ENCODE data around the gene HIF1A. TPM values are rescaled to one million over a fixed set of nuclear protein-coding genes. Genes with fewer than 3 reads are reported as not detected.

The HIF1A gene
- total and polyA plus RNA-seq, 11 donors: 12.8 to 157 (median 72.8) TPM

DNA sequence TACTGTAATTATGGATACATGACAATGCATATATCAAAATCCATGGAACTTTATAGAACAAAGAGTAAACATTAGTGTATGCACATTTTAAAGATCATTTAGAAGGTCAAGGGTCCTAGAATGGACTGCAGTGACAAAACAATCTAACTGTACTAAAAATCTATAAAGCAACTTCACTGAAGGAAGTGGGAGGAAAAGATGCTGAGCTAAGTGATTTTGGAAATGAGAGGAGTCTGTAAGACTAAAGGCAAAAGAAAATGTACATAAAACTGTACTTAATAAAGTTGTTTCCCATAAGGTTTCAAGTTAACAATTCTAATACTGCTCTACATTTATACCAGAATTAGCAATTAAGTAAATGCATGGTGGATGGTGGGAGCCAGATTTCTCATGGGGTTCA lies 46.9 kb upstream of the HIF1A start:
- H3K27ac ChIP-seq: no peak overlapping the region
- H3K4me3 ChIP-seq: no peak overlapping the region
- ATAC-seq (no peak), DNase-seq (no peak)
- no peaks in the 10 kb centered on the region for H3K36me3 ChIP-seq
- no peaks in the 10 kb centered on the region for H3K9me3 ChIP-seq
- TF ChIP-seq POLR2A (IDR thresholded peaks at IDR 0.05): no peak
- TF ChIP-seq, protein P1, sequence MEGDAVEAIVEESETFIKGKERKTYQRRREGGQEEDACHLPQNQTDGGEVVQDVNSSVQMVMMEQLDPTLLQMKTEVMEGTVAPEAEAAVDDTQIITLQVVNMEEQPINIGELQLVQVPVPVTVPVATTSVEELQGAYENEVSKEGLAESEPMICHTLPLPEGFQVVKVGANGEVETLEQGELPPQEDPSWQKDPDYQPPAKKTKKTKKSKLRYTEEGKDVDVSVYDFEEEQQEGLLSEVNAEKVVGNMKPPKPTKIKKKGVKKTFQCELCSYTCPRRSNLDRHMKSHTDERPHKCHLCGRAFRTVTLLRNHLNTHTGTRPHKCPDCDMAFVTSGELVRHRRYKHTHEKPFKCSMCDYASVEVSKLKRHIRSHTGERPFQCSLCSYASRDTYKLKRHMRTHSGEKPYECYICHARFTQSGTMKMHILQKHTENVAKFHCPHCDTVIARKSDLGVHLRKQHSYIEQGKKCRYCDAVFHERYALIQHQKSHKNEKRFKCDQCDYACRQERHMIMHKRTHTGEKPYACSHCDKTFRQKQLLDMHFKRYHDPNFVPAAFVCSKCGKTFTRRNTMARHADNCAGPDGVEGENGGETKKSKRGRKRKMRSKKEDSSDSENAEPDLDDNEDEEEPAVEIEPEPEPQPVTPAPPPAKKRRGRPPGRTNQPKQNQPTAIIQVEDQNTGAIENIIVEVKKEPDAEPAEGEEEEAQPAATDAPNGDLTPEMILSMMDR (IDR thresholded peaks at IDR 0.05): no peak
- intact Hi-C loops (cut with DNase I): no loop called here
- H3K4me1 ChIP-seq: peaks cover 0 to 12% (median 2%) of the 10 kb centered on the region in 12 donors
- no peaks in the 10 kb centered on the region for H3K27me3 ChIP-seq

DNA sequence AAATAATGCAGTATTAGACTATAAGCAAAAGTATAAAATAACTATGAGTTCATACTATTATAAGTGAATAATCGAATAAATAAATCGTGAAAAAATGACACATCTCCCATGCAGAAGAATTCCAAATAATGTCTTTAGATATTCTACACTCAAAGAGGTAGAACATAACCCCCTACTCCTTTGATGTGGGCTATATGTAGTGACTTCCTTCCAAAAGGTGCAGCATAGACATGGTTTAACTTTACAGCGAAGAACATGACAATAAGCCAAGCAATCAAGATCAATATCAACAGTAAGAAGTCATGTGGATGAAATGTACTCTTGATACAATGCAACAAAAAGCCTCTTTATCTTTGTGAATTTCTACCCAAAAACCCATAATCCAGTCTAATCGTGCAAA lies 46.0 kb upstream of the HIF1A start:
- WGBS, 4 donors: 93 to 96% (median 94%) methylated on average over 4 of the region's 4 CpGs
- DNase-seq (no peak), ATAC-seq (no peak)
- TF ChIP-seq, protein P1 (IDR thresholded peaks at IDR 0.05): no peak
- TF ChIP-seq POLR2A (IDR thresholded peaks at IDR 0.05): no peak
- Histone ChIP-seq H3K27me3 (no peaks in the 10 kb centered on the region), H3K27ac (no peak overlapping the region), H3K36me3 (no peaks in the 10 kb centered on the region), H3K9me3 (no peaks in the 10 kb centered on the region), H3K4me1 (peaks cover 0 to 21% (median 8%) of the 10 kb centered on the region in 12 donors), H3K4me3 (no peak overlapping the region)
- intact Hi-C loops (cut with DNase I): no loop called here

DNA sequence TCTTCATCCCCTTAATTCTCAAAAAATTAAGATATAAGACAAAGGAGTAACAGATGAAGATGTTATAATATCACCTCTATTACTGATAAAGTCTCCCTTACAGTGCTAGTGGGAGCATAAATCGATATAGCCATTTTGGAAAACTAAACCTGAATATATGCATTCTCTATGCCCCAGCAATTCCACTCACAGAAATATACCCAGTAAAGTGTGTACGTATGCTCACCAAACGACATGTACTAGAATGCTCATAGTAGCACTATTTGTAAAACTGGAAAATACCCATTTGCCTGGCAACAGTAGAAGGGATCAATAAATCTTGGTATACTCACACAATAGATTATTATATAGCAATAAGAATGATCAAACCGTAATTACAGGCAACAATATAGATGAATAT lies 44.0 kb upstream of the HIF1A start:
- no peak for TF ChIP-seq POLR2A (IDR thresholded peaks at IDR 0.05)
- TF ChIP-seq, protein P1 (IDR thresholded peaks at IDR 0.05): no peak
- ATAC-seq: no peak
- no peak overlapping the region for H3K4me3 ChIP-seq
- H3K9me3 ChIP-seq: no peaks in the 10 kb centered on the region
- no peak for DNase-seq
- no peaks in the 10 kb centered on the region for H3K27me3 ChIP-seq
- peaks cover 0 to 22% (median 8%) of the 10 kb centered on the region in 12 donors for H3K4me1 ChIP-seq
- intact Hi-C loops (cut with DNase I): loop anchor here in 1 of 10 donors (5.0 kb wide), 1 partner anchor 64 kb away; no protein-coding TSS in a partner anchor
- no peaks in the 10 kb centered on the region for H3K36me3 ChIP-seq
- 94 to 96% (median 95%) methylated on average over 4 of the region's 4 CpGs for WGBS, 4 donors
- no peak overlapping the region for H3K27ac ChIP-seq

DNA sequence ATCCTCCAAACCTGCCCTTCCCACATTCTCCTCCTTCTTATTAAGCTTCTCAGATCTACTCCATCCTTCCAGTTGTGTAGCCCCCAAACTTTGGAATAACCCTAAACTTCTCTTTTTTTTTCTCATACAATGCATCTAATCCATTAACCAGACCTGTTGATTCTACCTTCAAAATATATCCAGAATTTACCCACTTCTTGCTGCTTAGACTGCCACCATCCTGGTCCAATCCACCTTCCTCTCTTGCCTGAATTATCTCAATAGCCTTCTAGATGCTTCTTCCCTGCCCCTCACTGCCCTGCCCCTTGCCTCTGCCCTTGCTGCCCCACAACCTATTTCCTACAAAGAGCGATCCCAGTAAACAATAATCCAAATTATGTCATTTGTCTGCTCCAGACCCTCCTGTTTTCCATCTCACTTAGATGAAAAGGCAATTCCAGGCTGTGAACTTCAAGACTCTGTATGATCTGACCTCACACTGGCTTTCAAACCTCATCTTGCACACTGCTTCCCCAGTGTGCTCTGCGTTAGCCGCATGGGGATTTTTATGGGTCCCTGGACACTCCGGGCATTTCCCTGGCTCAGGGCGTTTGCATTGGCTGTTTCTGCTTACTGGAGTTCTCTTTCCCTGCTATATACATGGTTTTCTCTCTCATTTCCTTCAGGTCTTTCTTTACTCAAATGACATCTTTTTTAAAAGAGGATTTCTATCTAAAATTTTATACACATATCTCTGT lies 42.6 kb upstream of the HIF1A start:
- 43 to 59% (median 46%) methylated on average over 5 of the region's 5 CpGs for WGBS, 4 donors
- Histone ChIP-seq H3K9me3 (no peaks in the 10 kb centered on the region), H3K36me3 (no peaks in the 10 kb centered on the region), H3K4me1 (peaks cover 0 to 22% (median 8%) of the 10 kb centered on the region in 12 donors), H3K4me3 (no peak overlapping the region), H3K27me3 (no peaks in the 10 kb centered on the region), H3K27ac (peak overlapping the region in 1 of 12 donors; percentile 6)
- ATAC-seq: no peak
- intact Hi-C loops (cut with DNase I): loop anchor here in 1 of 10 donors (5.0 kb wide), 1 partner anchor 65 kb away; no protein-coding TSS in a partner anchor
- TF ChIP-seq, protein P1 (IDR thresholded peaks at IDR 0.05): no peak
- TF ChIP-seq POLR2A (IDR thresholded peaks at IDR 0.05): no peak
- DNase-seq: no peak

All from heart left ventricle (tissue), 16 donors.